AG04449 (cell line): Measurements from ENCODE around the gene FSD1.

Source experiments
- CTCF ChIA-PET: fragments of 350-600 bp; formaldehyde crosslinking; extraction: SDS; loops from one replicate; lab custom pipeline; 2021; ENCODE audit warnings: antibody characterized with exemption; lab: Yijun Ruan, JAX
- POLR2A ChIA-PET: fragments of 400-600, 350-600 bp; formaldehyde crosslinking; extraction: SDS; loops from one replicate; lab custom pipeline; 2020; ENCODE audit warnings: antibody characterized with exemption, inconsistent platforms; lab: Yijun Ruan, JAX
- DNase-seq: peaks from one replicate; pipeline ENCODE4 v3.0.0-alpha.2; 2010; ENCODE audit warnings: low read depth, low spot score
- H3K4me3 ChIP-seq: 2 replicates; pipeline ENCODE4 v1.5.1; 2011; ENCODE audit warnings: low read depth, mild to moderate bottlenecking, control low read depth, low read length
- CTCF ChIP-seq: IDR thresholded peaks from one replicate; pipeline ENCODE4 v1.5.1; 2011; ENCODE audit warnings: mild to moderate bottlenecking, moderate library complexity, low read length, control low read depth, inconsistent platforms; ENCODE audit not compliant: insufficient read depth; ENCODE audit errors: missing control alignments

The FSD1 gene

DNA sequence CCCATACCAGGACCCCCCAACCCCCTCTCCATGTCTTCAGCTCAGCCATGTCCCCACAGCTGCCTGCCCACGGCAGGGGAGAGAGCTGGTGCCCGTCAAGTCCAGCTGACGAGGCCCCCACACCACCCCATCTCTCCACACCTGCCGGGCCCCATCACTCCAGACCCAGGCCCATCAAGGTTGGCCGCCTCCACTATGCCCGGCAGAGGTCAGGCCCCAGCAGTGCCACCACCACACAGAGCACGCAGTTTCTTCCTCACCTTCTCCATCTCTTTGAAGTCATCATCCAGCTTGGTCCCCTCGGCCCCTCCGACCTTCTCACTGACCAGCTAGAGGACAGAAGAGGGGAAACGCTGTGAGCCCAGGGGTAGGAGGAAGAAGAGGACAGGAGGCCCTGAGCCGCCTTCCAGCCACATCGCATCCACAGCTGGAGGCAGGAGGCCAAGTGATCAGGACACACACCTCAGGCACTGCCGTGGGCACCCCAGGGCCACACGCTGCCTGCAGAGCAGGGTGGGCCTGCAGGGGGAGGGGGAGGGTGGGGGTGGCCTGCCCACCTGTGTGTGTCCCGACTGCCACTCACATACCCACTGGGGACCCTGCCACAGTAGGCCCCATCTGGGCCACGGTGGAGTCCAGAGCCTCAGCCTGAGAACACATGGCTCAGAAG is 62.4 kb downstream of the FSD1 start:
- no peak for DNase-seq
- TF ChIP-seq CTCF = no peak
- no peak overlapping the region for H3K4me3 ChIP-seq
- ChIA-PET POLR2A (no interaction called here), CTCF (interaction anchor here (0.7 to 6.7 kb wide), 3 partner anchors 9 to 34 kb away, joined by 3 to 63 read pairs (median 16); partner anchors contain the start of gene SH3GL1)

DNA sequence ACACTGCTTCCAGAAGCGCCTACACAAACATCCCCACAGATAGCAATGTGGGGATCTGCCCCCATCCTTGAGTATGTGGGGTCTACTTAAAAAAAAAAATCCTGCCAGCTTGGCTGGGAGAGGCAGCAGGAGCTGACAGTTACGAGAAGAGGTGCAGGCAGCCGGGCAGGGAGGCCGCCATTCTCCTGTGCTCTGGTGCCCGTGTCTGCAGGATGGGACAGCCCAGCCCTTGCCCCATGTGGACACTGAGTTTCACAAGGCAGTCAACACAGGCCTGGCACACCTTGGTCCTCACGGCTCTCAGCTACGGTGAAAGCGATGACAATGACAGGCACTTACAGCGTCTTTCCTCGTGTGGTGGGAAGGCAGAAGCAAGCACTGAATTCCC is 62.9 kb downstream of the FSD1 start:
- DNase-seq = no peak
- ChIA-PET POLR2A (no interaction called here), CTCF (interaction anchor here (0.7 to 6.7 kb wide), 5 partner anchors 9 to 35 kb away, joined by 3 to 63 read pairs (median 16); partner anchors contain the start of gene SH3GL1)
- TF ChIP-seq CTCF = no peak
- no peak overlapping the region for H3K4me3 ChIP-seq

DNA sequence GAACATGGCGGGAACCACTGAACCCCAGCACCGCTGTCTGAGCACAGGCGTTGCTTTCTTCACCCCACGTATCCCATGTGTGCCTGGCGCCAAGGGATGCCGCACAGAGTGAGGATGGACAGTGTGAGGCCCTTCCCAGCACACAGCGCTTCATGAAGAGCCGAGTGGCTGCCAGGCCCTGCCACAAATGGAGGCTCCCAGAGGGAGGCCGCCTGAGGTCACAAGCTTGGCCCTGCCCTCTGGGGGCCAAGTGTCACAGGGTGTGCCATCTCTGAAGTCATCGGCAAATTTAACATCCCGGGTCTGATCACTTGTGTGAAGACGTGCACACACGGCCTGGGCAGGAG is 63.4 kb downstream of the FSD1 start:
- no peak for TF ChIP-seq CTCF
- H3K4me3 ChIP-seq = no peak overlapping the region
- CTCF ChIA-PET = interaction anchor here (1.3 to 3.1 kb wide), 3 partner anchors 15 to 34 kb away, joined by 3 to 16 read pairs (median 16); partner anchors contain the start of gene SH3GL1
- POLR2A ChIA-PET = no interaction called here
- no peak for DNase-seq

GRCh38 chr19:4368128-4368820 is 63.9 kb downstream of the FSD1 start:
- ChIA-PET POLR2A (no interaction called here), CTCF (interaction anchor here (1.3 to 3.1 kb wide), 3 partner anchors 16 to 34 kb away, joined by 3 to 16 read pairs (median 16); partner anchors contain the start of gene SH3GL1)
- H3K4me3 ChIP-seq = no peak overlapping the region
- no peak for DNase-seq
- TF ChIP-seq CTCF = no peak

- ChIA-PET CTCF (interaction anchor here (0.7 to 3.1 kb wide), 9 partner anchors 11 to 32 kb away, joined by 3 to 16 read pairs (median 4); partner anchors contain the start of genes CHAF1A, MPND and SH3GL1), POLR2A (no interaction called here)
- H3K4me3 ChIP-seq = no peak overlapping the region
- no peak for DNase-seq
- no peak for TF ChIP-seq CTCF
Measured at GRCh38 chr19:4369109-4369887, 64.9 kb downstream of the FSD1 start.

- DNase-seq = no peak
- ChIA-PET POLR2A (no interaction called here), CTCF (interaction anchor here (0.7 to 3.1 kb wide), 10 partner anchors 10 to 103 kb away, joined by 3 to 16 read pairs (median 4); partner anchors contain the start of genes CHAF1A, MPND and SH3GL1)
- TF ChIP-seq CTCF = peak; percentile 62
- no peak overlapping the region for H3K4me3 ChIP-seq
Measured at GRCh38 chr19:4369888-4370260, 65.5 kb downstream of the FSD1 start.
